Ovary (tissue), 10 donors: ENCODE measurements around the gene OSBPL9. TPM values are rescaled to one million over a fixed set of nuclear protein-coding genes. Genes with fewer than 3 reads are reported as not detected.

Experiments used
- DNase-seq, 5 donors: peaks; one replicate each; pipeline ENCODE4 v3.0.0-alpha.2; 2019 to 2020
- H3K27ac ChIP-seq, 2 donors: fragments of 200-600 bp; one replicate each; pipeline versions ENCODE4 v1.5.1 to v1.8.0; 2019 to 2022
- H3K27me3 ChIP-seq: fragments of 200-600 bp; one replicate; pipeline ENCODE4 v1.8.0; 2022
- H3K36me3 ChIP-seq: fragments of 200-600 bp; sonication (generic); one replicate; pipeline ENCODE4 v1.5.1; 2019
- H3K4me1 ChIP-seq: one replicate; pipeline ENCODE4 v1.8.1; 2013; ENCODE audit warnings: mild to moderate bottlenecking, moderate library complexity; ENCODE audit not compliant: insufficient read depth
- H3K4me3 ChIP-seq: fragments of 200-600 bp; sonication (generic); one replicate; pipeline ENCODE4 v1.5.1; 2017
- H3K9me3 ChIP-seq, 2 donors: fragments of 200-600 bp in 1 of 2; sonication (generic) in 1 of 2; one replicate each; pipeline versions ENCODE4 v1.5.1 to v1.8.1; 2013 to 2019; ENCODE audit warnings: mild to moderate bottlenecking in 1 of 2, moderate library complexity in 1 of 2
- EP300 ChIP-seq: sonication (generic); formaldehyde crosslinking; IDR thresholded peaks from one replicate; pipeline ENCODE4 v1.6.1; 2017; ENCODE audit warnings: antibody characterized with exemption
- POLR2A ChIP-seq: fragments of 450-650 bp; IDR thresholded peaks from one replicate; pipeline ENCODE4 v1.6.1; 2017; ENCODE audit warnings: antibody characterized with exemption, mild to moderate bottlenecking, moderate library complexity
- WGBS, 3 donors: extraction: QIAGEN DNeasy Blood & Tissue Kit in 1 of 3; methylation state at CpG; one replicate each; pipeline versions ENCODE4 v1.1.5 to v1.1.7; 2013 to 2017; 5-methylcytosine and 5-hydroxymethylcytosine counted together
- intact Hi-C, 4 donors: fragments of 100-400 bp; cut with DNase I; formaldehyde crosslinking; loops; one replicate each; pipeline versions ENCODE4 v1.11.0 to v1.15.1; 2022 to 2023
- long read RNA-seq, 3 donors: library from polyadenylated mRNA in 2 of 3; unstranded in 2 of 3; transcript quantifications; one replicate each; pipeline ENCODE4 v2.0.0 and lab custom pipeline, GENCODE V29; 2021 to 2026
- polyA plus RNA-seq, 2 donors: library from polyadenylated mRNA; stranded (reverse); fragments of 200-250 nt in 1 of 2; fragments of 350-450 nt in 1 of 2; fragmentation: Illumina TruSeq in 1 of 2; extraction: RNeasy Lipid Tissue Mini Kit (QIAGEN cat#74804) in 1 of 2; gene quantifications; one replicate each; pipeline ENCODE4 v1.2.3, GENCODE V29; 2013 to 2014
- total RNA-seq, 7 donors: library from RNA; depleted of rRNA in 2 of 7; stranded (reverse); fragments of >200 nt in 2 of 7; fragmentation: NEBNext Ultra II Directional in 3 of 7; extraction: Animal tissue kit (Norgen Biotek cat#: 25700) in 3 of 7; gene quantifications; one replicate each; pipeline versions ENCODE4 v1.1.0 to v1.2.4, GENCODE V29; 2016 to 2023
- TF ChIP-seq, protein P1 (sequence below), 3 donors: fragments of 450-650 bp in 2 of 3; fragments of 200-600 bp in 1 of 3; IDR thresholded peaks; one replicate each; pipeline versions ENCODE4 v1.5.1 to v1.8.0; 2016 to 2022; ENCODE audit warnings: antibody characterized with exemption in 3 of 3, mild to moderate bottlenecking in 1 of 3
- donor health status: DM: no; HTN: no; CAD: no; lungs with moderate emphysema.
- donor health status: DM: no; HTN: no; CAD: no.
- donor health status: Bipolar disorder and iron deficiency.
- donor health status: DM: yes; HTN: yes; CAD: no.
- donor health status: DM: no; HTN: no; CAD: no.
- donor health status: DM: yes; HTN: yes; CAD: no.

OSBPL9 gene, protein sequence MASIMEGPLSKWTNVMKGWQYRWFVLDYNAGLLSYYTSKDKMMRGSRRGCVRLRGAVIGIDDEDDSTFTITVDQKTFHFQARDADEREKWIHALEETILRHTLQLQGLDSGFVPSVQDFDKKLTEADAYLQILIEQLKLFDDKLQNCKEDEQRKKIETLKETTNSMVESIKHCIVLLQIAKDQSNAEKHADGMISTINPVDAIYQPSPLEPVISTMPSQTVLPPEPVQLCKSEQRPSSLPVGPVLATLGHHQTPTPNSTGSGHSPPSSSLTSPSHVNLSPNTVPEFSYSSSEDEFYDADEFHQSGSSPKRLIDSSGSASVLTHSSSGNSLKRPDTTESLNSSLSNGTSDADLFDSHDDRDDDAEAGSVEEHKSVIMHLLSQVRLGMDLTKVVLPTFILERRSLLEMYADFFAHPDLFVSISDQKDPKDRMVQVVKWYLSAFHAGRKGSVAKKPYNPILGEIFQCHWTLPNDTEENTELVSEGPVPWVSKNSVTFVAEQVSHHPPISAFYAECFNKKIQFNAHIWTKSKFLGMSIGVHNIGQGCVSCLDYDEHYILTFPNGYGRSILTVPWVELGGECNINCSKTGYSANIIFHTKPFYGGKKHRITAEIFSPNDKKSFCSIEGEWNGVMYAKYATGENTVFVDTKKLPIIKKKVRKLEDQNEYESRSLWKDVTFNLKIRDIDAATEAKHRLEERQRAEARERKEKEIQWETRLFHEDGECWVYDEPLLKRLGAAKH
- total RNA-seq (10 to 100 TPM; 53.1 to 92.4 (median 72.6) TPM), polyA plus RNA-seq (10 to 100 TPM; 65.3 to 73.1 TPM)
- long read RNA-seq, donor 1, transcript OSBPL9-215 (23 exons, 2,831 nt) = minor isoform, 34 of 178 reads
- long read RNA-seq, donor 1, transcript OSBPL9-203 (24 exons, 2,893 nt) = major isoform, 42 of 178 reads
- long read RNA-seq, donor 1, partial matches to known transcripts = 46 of 178 reads
- long read RNA-seq, donor 1, other reads (novel, unspliced or antisense) = 51 of 178 reads
- long read RNA-seq, donor 2, partial matches to known transcripts = 5 of 12 reads
- long read RNA-seq, donor 2, other reads (novel, unspliced or antisense) = 0 of 12 reads
- long read RNA-seq, donor 3, transcript OSBPL9-215 (23 exons, 2,831 nt) = minor isoform, 10 of 92 reads
- long read RNA-seq, donor 3, transcript OSBPL9-203 (24 exons, 2,893 nt) = major isoform, 20 of 92 reads
- long read RNA-seq, donor 3, transcript OSBPL9-207 (20 exons, 2,755 nt) = minor isoform, 5 of 92 reads
- long read RNA-seq, donor 3, partial matches to known transcripts = 28 of 92 reads
- long read RNA-seq, donor 3, other reads (novel, unspliced or antisense) = 24 of 92 reads

DNA sequence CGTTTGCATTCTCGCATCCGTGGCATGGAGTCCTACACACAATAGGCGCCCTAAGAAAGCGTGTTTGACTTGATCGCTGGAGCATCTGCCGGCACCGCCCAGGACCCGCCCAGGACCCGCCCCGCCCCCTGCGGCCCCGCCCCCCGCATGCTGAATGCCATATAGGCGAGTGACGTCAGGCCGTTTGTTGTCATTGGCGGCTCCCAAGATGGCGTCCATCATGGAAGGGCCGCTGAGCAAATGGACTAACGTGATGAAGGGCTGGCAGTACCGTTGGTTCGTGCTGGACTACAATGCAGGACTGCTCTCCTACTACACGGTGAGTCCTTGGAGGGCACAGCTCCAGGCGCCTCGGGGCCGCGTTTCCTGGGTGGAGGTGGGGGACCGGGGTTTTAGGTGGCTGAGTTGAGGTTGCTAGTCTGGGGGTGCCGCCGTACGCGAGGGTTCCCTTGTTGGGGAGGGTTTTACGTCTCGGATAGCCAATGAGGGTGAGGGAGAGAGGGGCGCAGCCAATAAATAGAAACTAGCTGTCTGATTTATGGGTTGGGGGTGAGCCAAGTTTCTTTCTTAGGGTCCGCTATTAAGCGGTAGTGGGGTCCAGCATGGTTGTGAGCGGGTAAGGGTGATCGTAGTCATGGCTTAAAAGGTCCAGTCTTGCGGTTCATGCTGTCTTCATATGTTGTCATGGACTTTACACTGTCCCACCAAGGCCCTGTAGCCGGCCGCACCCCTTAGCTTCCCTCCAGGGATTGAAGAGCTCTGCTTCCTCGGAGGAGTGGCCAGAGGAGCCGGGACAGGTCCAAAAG, at the start of gene OSBPL9:
Gene OSBPL9, plus strand, starts transcription at position 190 of the 806 bp plus-strand sequence. Its CDS starts 19 bp downstream, at position 209.
- no peaks in the 10 kb centered on the region for H3K9me3 ChIP-seq
- no peaks in the 10 kb centered on the region for H3K27me3 ChIP-seq
- H3K4me1 ChIP-seq = peaks cover 7% of the 10 kb centered on the region
- peak within 1 kb of the TSS; percentile 85 for H3K4me3 ChIP-seq
- H3K27ac ChIP-seq = peak within 1 kb of the TSS; percentile 89 to 90
- peak; percentile 91 to 93 (median 91) for DNase-seq
- WGBS, 3 donors = 1% methylated on average over 45 of the region's 45 CpGs
- H3K36me3 ChIP-seq = no peaks in the 10 kb centered on the region
- TF ChIP-seq POLR2A (peak; percentile 92), EP300 (no peak)
- TF ChIP-seq, protein P1, sequence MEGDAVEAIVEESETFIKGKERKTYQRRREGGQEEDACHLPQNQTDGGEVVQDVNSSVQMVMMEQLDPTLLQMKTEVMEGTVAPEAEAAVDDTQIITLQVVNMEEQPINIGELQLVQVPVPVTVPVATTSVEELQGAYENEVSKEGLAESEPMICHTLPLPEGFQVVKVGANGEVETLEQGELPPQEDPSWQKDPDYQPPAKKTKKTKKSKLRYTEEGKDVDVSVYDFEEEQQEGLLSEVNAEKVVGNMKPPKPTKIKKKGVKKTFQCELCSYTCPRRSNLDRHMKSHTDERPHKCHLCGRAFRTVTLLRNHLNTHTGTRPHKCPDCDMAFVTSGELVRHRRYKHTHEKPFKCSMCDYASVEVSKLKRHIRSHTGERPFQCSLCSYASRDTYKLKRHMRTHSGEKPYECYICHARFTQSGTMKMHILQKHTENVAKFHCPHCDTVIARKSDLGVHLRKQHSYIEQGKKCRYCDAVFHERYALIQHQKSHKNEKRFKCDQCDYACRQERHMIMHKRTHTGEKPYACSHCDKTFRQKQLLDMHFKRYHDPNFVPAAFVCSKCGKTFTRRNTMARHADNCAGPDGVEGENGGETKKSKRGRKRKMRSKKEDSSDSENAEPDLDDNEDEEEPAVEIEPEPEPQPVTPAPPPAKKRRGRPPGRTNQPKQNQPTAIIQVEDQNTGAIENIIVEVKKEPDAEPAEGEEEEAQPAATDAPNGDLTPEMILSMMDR (IDR thresholded peaks at IDR 0.05) = no peak
- intact Hi-C loops = loop anchor here in 1 of 4 donors (5.0 to 10.0 kb wide), 2 partner anchors 148 to 260 kb away; partner anchors contain the start of gene NRDC

DNA sequence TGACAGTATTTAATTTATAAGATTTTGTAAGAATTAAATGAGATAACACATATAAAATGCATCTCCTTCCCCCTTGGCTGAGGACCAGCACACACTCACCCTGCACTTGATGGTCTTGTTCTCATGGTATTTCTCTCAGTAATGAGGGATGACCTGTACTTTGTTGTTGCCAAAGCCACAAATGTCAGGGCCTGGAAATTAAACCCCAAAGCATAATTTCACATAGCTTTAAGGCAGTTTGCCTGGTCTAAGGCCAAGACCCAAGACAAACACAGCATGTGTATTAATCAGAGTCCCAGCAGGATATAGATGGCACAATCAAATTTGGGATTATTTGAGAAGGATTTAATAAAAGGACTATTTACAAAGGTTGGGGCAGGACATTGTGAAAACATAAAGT, 49.2 kb upstream of the OSBPL9 start:
- no peak for TF ChIP-seq EP300
- TF ChIP-seq POLR2A = no peak
- TF ChIP-seq, protein P1 (IDR thresholded peaks at IDR 0.05) = no peak
- intact Hi-C loops = no loop called here
- Histone ChIP-seq H3K27ac (no peak overlapping the region), H3K4me1 (no peaks in the 10 kb centered on the region), H3K27me3 (no peaks in the 10 kb centered on the region), H3K4me3 (no peak overlapping the region), H3K36me3 (no peaks in the 10 kb centered on the region), H3K9me3 (no peaks in the 10 kb centered on the region)
- DNase-seq = no peak

DNA sequence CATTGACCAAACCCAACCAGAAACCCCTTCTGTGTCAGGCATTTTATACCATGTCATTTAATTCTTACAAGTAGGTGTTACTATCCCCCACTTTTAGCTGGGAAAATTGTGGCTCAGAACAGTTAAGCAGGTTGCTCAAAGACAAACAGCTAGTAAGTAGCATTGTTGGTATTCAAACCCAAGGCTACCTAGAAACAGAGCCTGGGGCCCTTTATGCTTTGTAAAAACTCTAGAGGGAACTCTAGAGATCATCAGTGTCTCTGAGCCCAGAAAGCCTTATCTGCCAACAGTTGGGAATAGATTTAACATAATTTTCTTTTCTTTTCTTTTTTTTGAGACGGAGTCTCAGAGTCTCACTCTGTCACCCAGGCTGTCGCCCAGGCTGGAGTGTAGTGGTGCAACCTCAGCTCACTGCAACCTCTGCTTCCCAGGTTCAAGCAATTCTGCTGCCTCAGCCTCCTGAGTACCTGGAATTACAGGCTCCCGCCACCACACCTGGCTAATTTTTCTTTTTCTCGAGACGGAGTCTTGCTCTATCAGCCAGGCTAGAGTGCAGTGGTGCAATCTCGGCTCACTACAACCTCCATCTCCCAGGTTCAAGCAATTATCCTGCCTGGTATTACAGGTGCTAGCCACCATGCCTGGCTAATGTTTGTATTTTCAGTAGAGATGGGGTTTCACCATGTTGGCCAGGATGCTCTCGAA, 48.5 kb upstream of the OSBPL9 start:
- no peaks in the 10 kb centered on the region for H3K36me3 ChIP-seq
- TF ChIP-seq POLR2A (no peak), EP300 (no peak)
- TF ChIP-seq, protein P1 (IDR thresholded peaks at IDR 0.05) = no peak
- H3K27ac ChIP-seq = no peak overlapping the region
- H3K4me3 ChIP-seq = no peak overlapping the region
- 88 to 93% (median 93%) methylated on average over 7 of the region's 7 CpGs for WGBS, 3 donors
- no peaks in the 10 kb centered on the region for H3K27me3 ChIP-seq
- H3K9me3 ChIP-seq = no peaks in the 10 kb centered on the region
- no peak for DNase-seq
- intact Hi-C loops = no loop called here
- no peaks in the 10 kb centered on the region for H3K4me1 ChIP-seq
